ENCODE data around the gene EID3.

The EID3 gene

DNA sequence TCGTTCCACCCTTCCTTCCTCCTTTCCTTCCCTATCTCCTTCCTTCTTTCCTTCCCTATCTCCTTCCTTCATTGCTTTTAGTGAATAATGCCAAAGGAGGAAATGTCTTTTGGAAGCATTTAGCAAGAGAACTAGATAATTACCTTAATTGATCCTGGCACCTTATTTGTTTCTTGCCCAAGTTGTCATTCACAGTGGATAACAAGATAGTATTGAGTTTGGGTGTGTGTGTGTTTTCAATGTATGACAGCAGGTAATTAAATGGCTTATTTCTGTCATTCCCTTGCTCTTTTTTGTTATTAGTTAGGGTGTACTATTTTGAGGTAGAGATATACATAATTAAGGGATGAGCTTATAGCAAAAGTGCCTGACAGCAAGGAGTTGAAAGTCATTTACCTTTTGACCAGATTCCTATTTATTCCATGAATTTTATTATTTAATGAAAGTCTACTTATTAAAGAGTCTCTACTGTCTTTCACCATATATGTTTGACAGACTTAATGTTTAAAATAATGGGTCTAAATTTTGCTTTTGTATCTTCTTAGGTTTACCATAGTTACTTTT, 30.2 kb downstream of the EID3 start:
- DNase-seq, result no peak

DNA sequence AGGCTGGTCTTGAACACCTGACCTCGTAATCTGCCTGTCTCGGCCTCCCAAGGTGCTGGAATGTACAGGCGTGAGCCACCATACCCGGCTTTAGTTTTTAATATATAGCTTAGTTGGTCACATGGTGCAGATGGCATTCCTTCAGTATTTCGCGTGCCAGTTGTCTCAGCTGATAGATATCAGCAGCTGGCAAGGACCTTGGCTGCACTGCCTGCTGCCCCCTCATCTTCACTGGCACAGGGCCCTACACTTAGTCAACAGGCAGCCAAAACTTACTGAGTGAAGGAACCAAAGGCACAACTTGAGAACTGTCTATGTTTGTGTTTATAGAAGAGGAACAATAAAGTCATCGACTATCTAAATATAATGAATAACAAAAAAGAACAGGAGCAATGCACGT, 31.0 kb downstream of the EID3 start:
- DNase-seq, result no peak

DNA sequence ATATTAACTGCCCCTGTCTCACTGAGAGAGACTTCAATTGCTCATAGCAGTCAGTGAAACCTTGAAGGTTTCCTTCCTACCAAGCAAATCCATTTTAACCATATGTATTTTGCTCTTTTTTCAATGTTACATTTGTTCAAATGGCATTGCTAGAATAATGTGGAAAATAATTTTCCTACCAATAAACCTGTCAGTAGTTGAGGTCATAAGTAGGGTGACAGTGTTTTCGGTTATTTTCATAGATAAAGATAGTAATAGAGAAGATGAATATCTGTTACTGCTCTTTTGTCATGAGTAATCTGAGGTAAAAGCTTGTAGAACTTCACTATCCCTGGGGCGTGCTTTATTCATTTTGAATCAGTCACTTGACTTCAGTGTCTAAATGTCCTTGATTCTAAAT, 32.6 kb downstream of the EID3 start:
- DNase-seq, result no peak

DNA sequence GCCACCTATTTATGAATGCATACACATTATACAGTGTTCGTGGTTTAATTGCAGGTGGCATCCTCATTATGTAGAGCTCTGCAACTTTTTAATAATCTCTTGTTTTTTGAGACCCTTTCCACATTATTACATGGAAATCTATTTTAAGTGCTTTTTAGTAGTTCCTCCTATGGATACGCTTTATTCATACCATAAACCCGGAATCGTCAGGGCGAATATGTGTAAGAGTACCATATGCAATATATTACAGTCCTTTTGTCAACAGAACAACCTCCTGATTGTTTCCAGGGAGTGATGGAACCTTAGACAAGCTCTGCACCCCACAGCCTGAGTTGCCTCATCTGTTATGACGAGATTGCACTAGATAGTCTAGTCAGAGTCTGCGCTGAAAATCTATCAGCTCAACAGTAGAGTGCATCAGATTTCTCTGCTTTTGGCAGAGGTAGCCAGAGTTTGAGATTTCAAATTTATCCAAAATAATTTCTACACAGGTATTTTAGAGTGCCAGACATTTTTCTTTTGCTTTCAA, 33.6 kb downstream of the EID3 start:
- DNase-seq, result no peak

DNA sequence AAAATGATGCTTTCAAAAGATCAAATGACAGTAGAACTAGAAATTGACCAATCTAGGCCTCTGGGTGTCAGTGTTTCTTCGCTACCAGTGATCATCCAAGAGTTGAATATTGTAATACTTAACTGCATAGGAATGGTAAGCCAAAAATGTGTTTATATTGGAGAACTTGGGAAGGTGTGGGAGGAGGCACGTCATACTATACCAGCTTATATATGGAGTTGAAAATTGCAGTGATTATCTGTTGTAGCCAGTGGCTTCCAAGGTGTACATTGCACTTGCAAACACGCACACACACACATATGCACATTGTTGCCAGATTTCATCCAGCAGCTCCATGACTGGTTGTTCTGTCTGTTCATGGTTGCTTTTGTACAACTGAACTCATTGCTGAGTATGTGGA, 36.1 kb downstream of the EID3 start:
- DNase-seq, result peak in 1 of 58 donors; percentile 6

DNA sequence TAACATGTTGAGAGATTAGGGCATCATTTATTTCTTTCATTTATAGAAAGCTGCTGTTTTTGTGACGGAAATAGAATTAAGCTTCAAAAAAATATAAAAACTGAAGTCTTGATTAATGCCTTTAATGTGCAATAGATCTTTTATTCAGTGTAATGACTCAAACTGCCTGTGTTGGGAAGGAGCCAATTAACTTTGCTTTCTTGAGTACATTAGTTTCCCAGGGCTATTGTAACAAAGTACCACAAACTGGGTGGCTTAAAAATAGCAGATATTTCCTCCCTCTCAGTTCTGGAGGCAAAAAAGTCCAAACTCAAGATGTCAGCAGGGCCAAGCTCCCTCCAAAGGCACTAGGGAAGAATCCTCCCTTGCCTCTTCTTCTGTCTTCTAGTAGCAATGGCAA, 36.6 kb downstream of the EID3 start:
- DNase-seq, result no peak

DNA sequence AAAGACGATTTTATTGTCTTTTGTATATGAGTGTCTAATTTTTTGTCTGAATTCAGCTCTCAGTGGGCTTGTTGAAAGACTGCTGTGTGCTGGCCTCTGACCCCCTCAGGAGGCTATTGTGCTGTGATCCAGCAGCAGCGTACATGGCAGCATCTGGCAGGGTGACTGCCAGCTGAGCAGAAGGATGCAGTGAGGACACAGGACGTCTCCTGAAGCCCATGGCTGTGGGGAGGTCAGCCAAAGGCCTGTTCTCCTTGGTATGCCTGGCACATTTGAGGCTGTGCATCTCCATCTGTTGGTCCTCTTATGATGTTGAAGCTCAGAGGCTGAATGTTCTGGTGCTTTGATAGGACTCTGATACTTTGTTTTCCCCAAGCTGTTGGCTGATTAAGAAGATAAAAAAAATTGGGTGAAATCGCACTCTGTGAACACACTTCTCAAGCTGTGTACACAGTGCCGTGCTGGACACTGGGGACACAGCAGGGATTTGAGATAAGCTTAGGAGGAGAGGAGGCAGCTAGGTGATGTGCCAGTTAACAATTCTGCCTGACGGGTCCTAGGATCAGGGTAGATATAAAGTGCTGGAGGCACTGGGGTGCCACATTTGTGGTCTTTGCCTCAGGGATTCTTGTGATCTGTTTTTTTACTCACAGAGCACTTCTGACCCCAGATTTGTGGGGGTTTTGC, 37.5 kb downstream of the EID3 start:
- peak in 22 of 58 donors; percentile 5 to 45 (median 16) for DNase-seq

DNA sequence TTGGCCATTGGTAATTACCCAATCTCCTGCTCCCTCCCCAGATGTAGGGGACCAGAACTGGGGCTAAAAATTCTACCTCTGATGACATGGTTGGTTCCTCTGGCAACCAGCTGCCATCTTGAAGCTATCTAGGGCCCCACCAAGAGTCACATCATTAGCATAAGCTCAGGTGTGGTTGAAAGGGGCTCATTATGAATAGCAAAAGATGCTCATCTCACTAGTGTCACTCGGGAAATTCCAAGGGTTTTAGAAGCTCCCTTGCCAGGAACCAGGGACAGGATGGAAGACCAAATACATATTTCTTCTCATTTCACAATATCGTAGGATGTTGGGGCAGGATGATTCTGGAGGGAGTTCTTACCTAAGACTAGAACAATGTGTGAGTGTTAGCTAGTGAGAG, 38.6 kb downstream of the EID3 start:
- DNase-seq, result no peak

DNA sequence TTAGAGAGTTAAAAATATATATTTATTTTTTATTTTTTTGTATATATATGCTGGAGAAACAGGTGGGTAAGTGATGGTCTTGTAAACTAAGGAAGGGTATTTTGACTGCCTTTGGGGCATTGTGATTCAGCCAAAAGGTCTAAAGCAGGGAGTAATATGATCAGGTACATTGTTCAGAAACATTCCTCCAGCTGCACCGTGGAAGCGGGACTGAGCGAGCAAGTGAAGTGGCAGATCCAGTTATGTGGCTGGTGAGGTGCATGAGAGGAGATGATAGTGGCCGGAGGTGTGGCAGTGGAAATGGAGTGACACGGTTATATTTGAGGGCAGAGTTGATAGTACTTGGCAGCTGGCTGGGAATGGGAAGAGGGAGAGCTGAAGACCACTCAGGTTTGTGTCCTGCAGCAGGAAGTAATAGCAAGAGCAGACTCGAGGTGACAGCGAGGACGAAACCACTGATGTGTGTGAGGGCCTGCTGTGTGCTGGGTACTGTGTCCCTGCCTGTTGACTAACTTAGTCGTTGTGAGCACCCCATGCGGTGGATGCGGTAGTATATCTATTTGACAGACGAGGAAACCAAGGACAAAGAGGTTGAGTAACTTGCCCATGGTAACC, 39.2 kb downstream of the EID3 start:
- DNase-seq, result no peak

DNA sequence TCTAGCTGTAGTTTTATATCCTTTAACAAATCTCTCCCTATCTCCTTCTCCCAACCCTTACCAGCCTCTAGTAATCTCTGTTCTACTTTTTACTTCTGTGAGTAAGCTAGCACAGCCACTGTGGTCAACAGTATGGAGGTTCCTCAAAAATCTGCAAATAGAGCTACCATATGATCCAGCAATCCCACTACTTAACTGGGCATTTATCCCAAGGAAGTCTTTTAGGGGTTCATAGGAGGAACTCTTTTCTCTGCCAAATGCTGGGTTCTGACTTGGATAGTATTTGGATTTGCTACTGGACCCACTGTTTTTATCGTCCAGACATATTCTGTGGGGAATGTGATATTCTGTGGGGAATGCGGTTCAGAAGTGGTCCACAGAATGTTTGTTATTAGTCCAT, 41.1 kb downstream of the EID3 start:
- no peak for DNase-seq

DNA sequence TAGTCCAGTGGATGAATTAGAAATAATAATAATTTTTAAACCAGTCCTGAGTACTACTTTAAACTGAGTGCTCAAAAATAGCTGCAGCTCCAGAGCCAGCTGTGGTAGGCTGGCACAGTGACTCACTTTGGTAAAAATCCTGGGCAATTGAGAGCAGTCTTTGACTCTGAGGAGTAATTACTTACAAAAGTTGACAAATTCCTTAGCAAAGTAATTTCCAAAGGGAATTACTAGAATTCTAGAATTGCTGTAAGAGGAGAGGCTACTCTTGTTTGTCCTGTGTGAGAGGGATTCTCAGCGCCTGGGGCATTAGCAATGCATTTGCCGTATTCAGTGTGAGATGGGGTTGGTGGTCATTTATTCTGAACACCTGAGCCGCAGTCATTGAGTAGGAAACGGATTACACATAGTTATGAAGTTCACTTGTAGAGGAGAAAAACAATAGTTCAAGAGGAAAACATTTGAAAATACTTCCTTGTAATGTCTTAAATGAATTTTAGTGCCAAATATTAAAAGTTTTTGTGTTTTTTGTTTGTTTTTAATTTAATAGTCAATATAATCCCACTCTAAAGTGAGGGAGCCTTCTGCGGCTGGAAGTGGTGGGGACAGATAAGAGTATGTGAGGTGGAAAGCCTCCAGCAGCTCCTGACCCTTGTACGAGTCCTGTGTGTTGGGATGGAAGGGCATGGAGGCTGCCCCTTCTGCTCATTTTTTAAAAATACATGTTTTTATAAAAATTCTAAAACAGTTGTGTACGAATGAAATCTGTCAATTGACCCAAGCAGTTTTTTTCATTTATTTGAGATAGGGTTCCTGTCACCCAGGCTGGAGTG, 41.9 kb downstream of the EID3 start:
- no peak for DNase-seq

DNA sequence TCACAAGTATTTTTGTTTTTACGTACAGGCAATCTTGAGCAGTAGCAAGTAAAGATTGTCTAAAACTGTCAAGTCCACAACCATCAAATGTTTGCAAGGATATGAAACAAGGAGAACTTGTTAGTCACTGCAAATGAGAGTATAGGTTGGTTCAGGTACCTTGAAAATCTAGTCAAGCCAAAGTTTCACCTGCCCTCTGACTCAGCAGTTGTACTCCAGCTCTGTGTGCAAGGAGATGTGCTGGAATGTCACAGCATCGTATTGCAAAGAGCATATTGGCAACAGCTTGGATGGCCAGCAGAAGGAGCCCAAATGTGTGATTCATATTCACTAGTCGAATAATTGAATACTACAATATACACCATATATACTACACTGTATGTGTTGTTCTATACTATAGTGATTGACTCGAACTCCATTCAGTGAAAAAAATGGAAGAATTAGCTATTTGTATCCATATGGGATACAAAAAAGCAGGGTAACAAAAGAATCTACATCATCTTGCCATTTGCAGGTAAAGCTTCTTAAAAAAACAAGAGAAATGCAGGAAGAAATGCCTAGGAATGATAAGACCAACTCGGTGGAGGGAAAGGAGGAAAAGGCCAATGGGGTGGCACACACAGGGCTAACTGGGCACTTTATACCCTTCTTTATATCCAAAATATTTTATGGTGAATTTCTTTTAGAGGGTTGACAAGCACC, 44.0 kb downstream of the EID3 start:
- DNase-seq, result no peak

DNA sequence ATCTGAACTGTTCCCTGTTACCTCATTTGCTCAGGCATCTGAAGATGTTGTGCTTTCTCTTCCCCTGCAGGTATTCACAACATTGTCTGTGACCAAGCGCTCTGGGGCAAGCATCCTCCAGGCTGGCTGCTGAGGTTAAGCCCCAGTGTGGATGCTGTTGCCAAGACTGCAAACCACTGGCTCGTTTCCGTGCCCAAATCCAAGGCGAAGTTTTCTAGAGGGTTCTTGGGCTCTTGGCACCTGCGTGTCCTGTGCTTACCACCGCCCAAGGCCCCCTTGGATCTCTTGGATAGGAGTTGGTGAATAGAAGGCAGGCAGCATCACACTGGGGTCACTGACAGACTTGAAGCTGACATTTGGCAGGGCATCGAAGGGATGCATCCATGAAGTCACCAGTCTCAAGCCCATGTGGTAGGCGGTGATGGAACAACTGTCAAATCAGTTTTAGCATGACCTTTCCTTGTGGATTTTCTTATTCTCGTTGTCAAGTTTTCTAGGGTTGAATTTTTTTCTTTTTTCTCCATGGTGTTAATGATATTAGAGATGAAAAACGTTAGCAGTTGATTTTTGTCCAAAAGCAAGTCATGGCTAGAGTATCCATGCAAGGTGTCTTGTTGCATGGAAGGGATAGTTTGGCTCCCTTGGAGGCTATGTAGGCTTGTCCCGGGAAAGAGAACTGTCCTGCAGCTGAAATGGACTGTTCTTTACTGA, 44.9 kb downstream of the EID3 start:
- DNase-seq, result no peak

DNA sequence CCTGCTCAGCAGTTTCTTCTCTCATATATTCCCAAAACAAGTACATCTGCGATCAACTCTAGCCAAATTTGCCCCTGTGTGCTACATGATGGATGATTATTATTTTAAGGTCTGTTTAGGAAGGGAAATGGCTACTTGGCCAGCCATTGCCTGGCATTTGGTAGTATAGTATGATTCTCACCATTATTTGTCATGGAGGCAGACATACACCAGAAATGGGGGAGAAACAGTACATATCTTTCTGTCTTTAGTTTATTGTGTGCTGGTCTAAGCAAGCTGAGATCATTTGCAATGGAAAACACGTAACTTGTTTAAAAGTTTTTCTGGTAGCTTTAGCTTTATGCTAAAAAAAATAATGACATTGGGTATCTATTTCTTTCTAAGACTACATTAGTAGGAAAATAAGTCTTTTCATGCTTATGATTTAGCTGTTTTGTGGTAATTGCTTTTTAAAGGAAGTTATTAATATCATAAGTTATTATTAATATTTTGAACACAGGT, 45.5 kb downstream of the EID3 start:
- DNase-seq, result no peak

DNA sequence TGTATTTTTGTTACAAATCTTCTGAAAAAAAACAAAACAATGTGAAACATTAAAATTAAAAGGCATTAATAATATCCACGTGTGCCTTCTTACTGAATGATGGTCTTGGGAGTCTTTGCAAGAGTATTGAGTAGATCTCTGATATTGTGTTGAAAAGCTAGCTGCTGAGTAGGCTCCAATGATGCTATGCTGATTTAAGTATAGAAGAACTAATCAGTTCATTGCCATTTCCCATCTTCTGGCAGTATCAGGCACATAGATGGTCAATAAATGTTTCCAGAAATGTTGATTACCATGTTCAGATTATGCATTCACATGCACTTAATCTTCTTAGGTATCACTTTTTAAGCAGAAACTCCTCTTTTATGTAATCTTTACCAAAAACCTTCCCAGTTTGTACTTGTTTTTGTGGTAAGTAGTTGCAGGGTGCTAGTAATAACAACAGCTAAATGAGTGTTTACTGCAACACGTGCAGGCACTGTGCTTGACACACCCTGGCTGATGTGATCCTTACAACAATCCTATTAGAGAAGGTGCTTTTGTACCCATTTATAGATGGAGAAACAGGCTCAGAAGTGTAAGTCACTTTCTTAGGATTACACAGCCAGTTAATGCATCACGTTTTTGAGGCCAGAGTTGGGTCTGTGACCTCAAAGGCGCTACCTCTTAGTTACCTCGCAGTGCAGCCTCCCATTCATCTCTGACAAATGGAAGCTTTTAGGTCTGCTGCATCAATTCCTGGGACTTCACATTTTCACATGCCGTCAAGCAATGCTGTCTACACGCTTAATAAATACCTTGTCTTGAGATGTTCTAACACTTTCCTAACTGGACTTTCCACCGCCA, 46.9 kb downstream of the EID3 start:
- no peak for DNase-seq

DNA sequence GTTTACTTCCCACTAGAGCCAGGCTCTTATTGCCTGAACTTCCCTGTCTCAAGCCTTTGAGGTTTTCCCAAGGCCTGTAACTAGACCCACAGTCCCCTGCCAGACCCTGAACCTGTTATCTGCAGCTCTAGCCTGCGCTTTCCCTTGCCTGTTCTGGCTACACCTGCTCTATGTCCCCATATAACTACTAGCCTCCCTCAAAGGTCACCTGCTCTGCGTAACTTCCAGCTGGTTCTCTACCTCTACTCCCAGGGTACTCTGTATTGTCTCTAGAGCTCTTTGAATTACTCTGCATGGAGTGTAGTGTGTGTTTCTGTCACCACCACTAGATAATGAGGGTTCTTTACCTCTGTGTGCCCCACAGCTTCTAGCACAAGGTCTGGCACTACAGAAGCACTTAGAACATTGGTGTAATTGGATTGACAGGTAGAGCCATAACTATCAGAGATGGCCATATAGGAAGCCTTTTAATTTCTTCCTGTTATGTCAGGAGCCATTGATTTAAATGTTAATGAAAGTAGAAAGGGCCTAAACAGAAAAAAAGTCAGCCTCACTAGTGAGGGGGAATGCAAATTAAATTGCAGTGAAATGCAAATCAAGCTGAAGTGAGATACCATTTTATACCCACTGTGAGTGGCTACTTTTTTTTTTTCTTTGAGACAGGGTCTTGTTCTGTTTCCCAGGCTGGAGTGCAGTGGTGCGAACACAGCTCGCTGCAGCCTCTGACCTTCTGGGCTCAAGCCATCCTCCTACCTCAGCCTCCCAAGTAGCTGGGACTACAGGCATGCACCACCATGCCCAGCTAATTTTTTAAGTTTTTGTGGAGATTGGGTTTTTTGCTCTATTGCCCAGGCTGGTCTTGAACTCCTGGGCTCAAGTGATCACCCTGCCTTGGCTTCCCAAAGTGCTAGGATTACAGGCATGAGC, 47.8 kb downstream of the EID3 start:
- no peak for DNase-seq

DNA sequence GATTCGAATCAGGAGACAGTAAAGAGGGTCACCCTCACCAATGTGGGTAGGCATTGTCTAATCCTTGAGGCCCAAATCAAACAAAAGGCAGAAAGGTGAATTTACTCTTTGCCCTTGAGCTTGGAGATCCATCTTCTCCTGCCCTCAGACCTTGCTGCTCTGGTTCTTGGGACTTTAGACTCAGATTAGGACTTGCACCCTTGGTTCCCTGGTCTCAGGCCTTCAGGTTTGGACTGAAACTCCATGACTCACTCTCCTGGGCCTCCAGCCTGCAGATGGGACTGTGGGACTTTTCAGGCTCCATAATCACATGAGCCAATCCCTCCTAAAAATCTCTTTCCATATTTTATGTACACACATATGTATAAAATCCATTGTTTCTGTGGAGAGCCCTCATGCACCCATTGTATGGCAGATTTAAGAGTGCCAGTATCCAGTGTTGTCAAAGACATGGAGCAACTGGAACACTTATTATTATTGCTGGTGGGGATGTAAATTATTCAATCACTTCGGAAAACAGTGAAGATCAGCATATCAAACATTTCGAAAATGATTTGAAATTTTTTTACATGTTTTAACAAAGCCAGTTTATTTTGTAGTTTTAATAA, 48.7 kb downstream of the EID3 start:
- no peak for DNase-seq

Measured in anterior cingulate cortex (tissue), 58 donors.